GM23338 (cell line): ENCODE results near the gene PPIP5K1. TPM values are rescaled to one million over a fixed set of nuclear protein-coding genes. Genes with fewer than 3 reads are reported as not detected.

Experiments used
- ATAC-seq: fragments of 200-7000 bp; cut with Tn5 transposase; 3 replicates; pipeline ENCODE4 v1.9.1; 2020
- DNase-seq: peaks from one replicate; pipeline ENCODE4 v3.0.0-alpha.2; 2015; ENCODE audit warnings: low spot score
- H2AFZ ChIP-seq: fragments of 200-600 bp; sonication (generic); 2 replicates; pipeline ENCODE4 v1.8.0; 2016; ENCODE audit warnings: antibody characterized with exemption, mild to moderate bottlenecking, moderate library complexity
- H3F3A ChIP-seq: fragments of 200-600 bp; sonication (generic); replicated peaks from 2 replicates; pipeline ENCODE4 v1.8.0; 2017; ENCODE audit warnings: antibody characterized with exemption, mixed run types, low read depth
- H3K27ac ChIP-seq: fragments of 200-600 bp; sonication (generic); 2 replicates; pipeline ENCODE4 v1.6.1; 2016; ENCODE audit warnings: low read depth
- H3K27me3 ChIP-seq: fragments of 200-600 bp; sonication (generic); 2 replicates; pipeline ENCODE4 v1.8.0; 2016; ENCODE audit warnings: mild to moderate bottlenecking, mixed run types, moderate library complexity; ENCODE audit not compliant: insufficient read depth
- H3K36me3 ChIP-seq: fragments of 200-600 bp; sonication (generic); 2 replicates; pipeline ENCODE4 v1.8.0; 2016; ENCODE audit warnings: mild to moderate bottlenecking; ENCODE audit not compliant: insufficient read depth
- H3K4me1 ChIP-seq: fragments of 200-600 bp; sonication (generic); 2 replicates; pipeline ENCODE4 v1.8.0; 2016; ENCODE audit warnings: mild to moderate bottlenecking, moderate library complexity; ENCODE audit not compliant: insufficient read depth
- H3K4me2 ChIP-seq: fragments of 200-600 bp; sonication (generic); 2 replicates; pipeline ENCODE4 v1.7.1; 2017; ENCODE audit warnings: mixed run types
- H3K4me3 ChIP-seq: fragments of 200-600 bp; sonication (generic); 2 replicates; pipeline ENCODE4 v1.6.1; 2016; ENCODE audit warnings: mixed run types
- H3K79me2 ChIP-seq: fragments of 200-600 bp; sonication (generic); replicated peaks from 2 replicates; pipeline ENCODE4 v1.8.0; 2017; ENCODE audit warnings: mild to moderate bottlenecking; ENCODE audit not compliant: insufficient read depth
- H3K9me2 ChIP-seq: fragments of 200-600 bp; sonication (generic); 2 replicates; pipeline ENCODE4 v1.8.0; 2017; ENCODE audit not compliant: insufficient read depth
- H4K20me1 ChIP-seq: fragments of 200-600 bp; sonication (generic); replicated peaks from 2 replicates; pipeline ENCODE4 v1.8.0; 2017; ENCODE audit warnings: mild to moderate bottlenecking; ENCODE audit not compliant: insufficient read depth
- H3K27ac Mint-ChIP-seq: 2 replicates; pipeline ENCODE4 v1.8.0; 2020; ENCODE audit warnings: inconsistent platforms, mild to moderate bottlenecking, moderate library complexity, mixed read lengths
- H3K27me3 Mint-ChIP-seq: 3 replicates; pipeline ENCODE4 v1.8.0; 2022; ENCODE audit warnings: low read depth, mild to moderate bottlenecking, moderate library complexity, mixed read lengths, inconsistent platforms; ENCODE audit not compliant: insufficient read depth, poor library complexity
- H3K36me3 Mint-ChIP-seq: 3 replicates; pipeline ENCODE4 v1.8.0; 2021; ENCODE audit warnings: low read depth, mild to moderate bottlenecking, inconsistent platforms, moderate library complexity, mixed read lengths
- H3K4me1 Mint-ChIP-seq: 3 replicates; pipeline ENCODE4 v1.8.0; 2020; ENCODE audit warnings: mild to moderate bottlenecking, inconsistent platforms, mixed read lengths
- H3K4me3 Mint-ChIP-seq: 3 replicates; pipeline ENCODE4 v1.8.0; 2021; ENCODE audit warnings: moderate library complexity, mild to moderate bottlenecking, inconsistent platforms, mixed read lengths
- H3K9me3 Mint-ChIP-seq: 3 replicates; pipeline ENCODE4 v1.8.0; 2020; ENCODE audit warnings: moderate library complexity, mild to moderate bottlenecking, inconsistent platforms, mixed read lengths
- CREB1 ChIP-seq: fragments of 250-450 bp; sonication (Bioruptor Pico); IDR thresholded peaks from 2 replicates; pipeline ENCODE4 v1.5.0; 2020; ENCODE audit warnings: low read depth, mild to moderate bottlenecking, moderate library complexity
- EZH2 ChIP-seq: fragments of 200-600 bp; sonication (generic); IDR thresholded peaks from one replicate; pipeline ENCODE4 v1.8.0; 2017; ENCODE audit warnings: antibody characterized with exemption, mild to moderate bottlenecking, low read depth; ENCODE audit not compliant: unreplicated experiment
- EZH2phosphoT487 ChIP-seq: fragments of 200-600 bp; sonication (generic); IDR thresholded peaks from one replicate; pipeline ENCODE4 v1.8.1; 2018; ENCODE audit warnings: antibody characterized with exemption; ENCODE audit not compliant: unreplicated experiment
- JUNB ChIP-seq: IDR thresholded peaks from one replicate; pipeline ENCODE4 v1.6.1; 2016; ENCODE audit warnings: antibody characterized with exemption; ENCODE audit not compliant: unreplicated experiment
- NANOG ChIP-seq: IDR thresholded peaks from 2 replicates; pipeline ENCODE4 v1.6.1; 2016; ENCODE audit warnings: antibody characterized with exemption, borderline replicate concordance
- POLR2AphosphoS5 ChIP-seq: IDR thresholded peaks from 2 replicates; pipeline ENCODE4 v1.6.1; 2016; ENCODE audit warnings: antibody characterized with exemption, low read depth
- STAT1 ChIP-seq: IDR thresholded peaks from one replicate; pipeline ENCODE4 v1.6.1; 2016; ENCODE audit warnings: antibody characterized with exemption; ENCODE audit not compliant: unreplicated experiment
- ZNF114 ChIP-seq: fragments of 250-450 bp; sonication (Bioruptor Pico); IDR thresholded peaks from 2 replicates; pipeline ENCODE4 v1.5.0; 2020; ENCODE audit warnings: mild to moderate bottlenecking, moderate library complexity
- ZNF331 ChIP-seq: fragments of 250-450 bp; sonication (Bioruptor Pico); IDR thresholded peaks from 2 replicates; pipeline ENCODE4 v1.5.0; 2020; ENCODE audit warnings: low read depth, mild to moderate bottlenecking, moderate library complexity
- polyA plus RNA-seq: library from polyadenylated mRNA; unstranded; fragments of >200 nt; fragmentation: Nextera tagmentation; extraction: Ambion mirVana; gene quantifications from 2 replicates; pipeline ENCODE4 v1.2.1, GENCODE V29; 2016
- total RNA-seq: library from RNA; depleted of rRNA; stranded (reverse); fragments of >200 nt; shearing (Covaris generic); gene quantifications from 2 replicates; pipeline ENCODE4 v1.2.3, GENCODE V29; 2014
- TF ChIP-seq, protein P1 (sequence below): fragments of 250-450 bp; sonication (Bioruptor Pico); IDR thresholded peaks from 2 replicates; pipeline ENCODE4 v1.5.0; 2020; ENCODE audit warnings: mild to moderate bottlenecking, moderate library complexity
- TF ChIP-seq, protein P2 (sequence below), 2 experiments: fragments of 200-600 bp in 1 of 2; sonication (generic) in 1 of 2; conservative IDR thresholded peaks; 2 replicates each; pipeline versions ENCODE4 v1.5.1 to v1.6.1; 2016 to 2017; ENCODE audit warnings: antibody characterized with exemption in 2 of 2, low read depth in 2 of 2, mild to moderate bottlenecking in 2 of 2, moderate library complexity in 1 of 2
- TF ChIP-seq, protein P3 (sequence below): IDR thresholded peaks from one replicate; pipeline ENCODE4 v1.6.1; 2018; ENCODE audit warnings: antibody characterized with exemption; ENCODE audit not compliant: unreplicated experiment
- TF ChIP-seq, protein P4 (sequence below): IDR thresholded peaks from 2 replicates; pipeline ENCODE4 v1.6.1; 2016; ENCODE audit warnings: antibody characterized with exemption

The PPIP5K1 gene
- total and polyA plus RNA-seq, 2 experiments from 2014 or later, result 5.8 to 23.5 TPM

DNA sequence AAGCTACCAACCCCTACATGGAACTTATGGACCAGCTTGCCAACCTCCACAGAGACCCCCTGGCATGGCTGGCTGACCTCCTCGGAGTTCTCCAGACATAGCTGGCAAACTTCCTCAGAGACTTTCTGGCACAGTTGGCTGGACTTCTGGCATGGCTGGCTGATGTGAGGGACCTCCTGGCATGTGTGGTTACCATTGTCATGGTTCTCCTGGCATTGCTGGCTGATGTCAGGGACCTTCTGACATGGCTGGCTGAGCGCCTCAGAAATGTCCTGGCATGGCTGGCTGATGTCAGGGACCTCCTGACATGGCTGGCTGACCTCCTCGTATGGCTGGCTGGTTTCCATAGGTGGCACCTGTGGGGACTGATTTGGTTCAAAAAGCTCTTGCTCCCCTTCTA lies 55.1 kb downstream of the PPIP5K1 start:
- Histone ChIP-seq H3K36me3 (no peaks in the 10 kb centered on the region), H3K4me1 (peaks cover 8% of the 10 kb centered on the region; the same call in 1 of the 2 replicates), H3F3A (0 out of 2 replicates have a peak, but pooled peaks cover 2% of the 10 kb centered on the region), H3K9me2 (no peaks in the 10 kb centered on the region), H3K4me3 (no peak overlapping the region), H3K27me3 (no peaks in the 10 kb centered on the region), H4K20me1 (no peaks in the 10 kb centered on the region), H3K4me2 (no peak overlapping the region), H3K79me2 (no peaks in the 10 kb centered on the region), H2AFZ (no peak overlapping the region), H3K27ac (no peak overlapping the region)
- DNase-seq (no peak), ATAC-seq (no peak)
- H3K4me3 Mint-ChIP-seq, result no peak overlapping the region
- TF ChIP-seq, protein P1, sequence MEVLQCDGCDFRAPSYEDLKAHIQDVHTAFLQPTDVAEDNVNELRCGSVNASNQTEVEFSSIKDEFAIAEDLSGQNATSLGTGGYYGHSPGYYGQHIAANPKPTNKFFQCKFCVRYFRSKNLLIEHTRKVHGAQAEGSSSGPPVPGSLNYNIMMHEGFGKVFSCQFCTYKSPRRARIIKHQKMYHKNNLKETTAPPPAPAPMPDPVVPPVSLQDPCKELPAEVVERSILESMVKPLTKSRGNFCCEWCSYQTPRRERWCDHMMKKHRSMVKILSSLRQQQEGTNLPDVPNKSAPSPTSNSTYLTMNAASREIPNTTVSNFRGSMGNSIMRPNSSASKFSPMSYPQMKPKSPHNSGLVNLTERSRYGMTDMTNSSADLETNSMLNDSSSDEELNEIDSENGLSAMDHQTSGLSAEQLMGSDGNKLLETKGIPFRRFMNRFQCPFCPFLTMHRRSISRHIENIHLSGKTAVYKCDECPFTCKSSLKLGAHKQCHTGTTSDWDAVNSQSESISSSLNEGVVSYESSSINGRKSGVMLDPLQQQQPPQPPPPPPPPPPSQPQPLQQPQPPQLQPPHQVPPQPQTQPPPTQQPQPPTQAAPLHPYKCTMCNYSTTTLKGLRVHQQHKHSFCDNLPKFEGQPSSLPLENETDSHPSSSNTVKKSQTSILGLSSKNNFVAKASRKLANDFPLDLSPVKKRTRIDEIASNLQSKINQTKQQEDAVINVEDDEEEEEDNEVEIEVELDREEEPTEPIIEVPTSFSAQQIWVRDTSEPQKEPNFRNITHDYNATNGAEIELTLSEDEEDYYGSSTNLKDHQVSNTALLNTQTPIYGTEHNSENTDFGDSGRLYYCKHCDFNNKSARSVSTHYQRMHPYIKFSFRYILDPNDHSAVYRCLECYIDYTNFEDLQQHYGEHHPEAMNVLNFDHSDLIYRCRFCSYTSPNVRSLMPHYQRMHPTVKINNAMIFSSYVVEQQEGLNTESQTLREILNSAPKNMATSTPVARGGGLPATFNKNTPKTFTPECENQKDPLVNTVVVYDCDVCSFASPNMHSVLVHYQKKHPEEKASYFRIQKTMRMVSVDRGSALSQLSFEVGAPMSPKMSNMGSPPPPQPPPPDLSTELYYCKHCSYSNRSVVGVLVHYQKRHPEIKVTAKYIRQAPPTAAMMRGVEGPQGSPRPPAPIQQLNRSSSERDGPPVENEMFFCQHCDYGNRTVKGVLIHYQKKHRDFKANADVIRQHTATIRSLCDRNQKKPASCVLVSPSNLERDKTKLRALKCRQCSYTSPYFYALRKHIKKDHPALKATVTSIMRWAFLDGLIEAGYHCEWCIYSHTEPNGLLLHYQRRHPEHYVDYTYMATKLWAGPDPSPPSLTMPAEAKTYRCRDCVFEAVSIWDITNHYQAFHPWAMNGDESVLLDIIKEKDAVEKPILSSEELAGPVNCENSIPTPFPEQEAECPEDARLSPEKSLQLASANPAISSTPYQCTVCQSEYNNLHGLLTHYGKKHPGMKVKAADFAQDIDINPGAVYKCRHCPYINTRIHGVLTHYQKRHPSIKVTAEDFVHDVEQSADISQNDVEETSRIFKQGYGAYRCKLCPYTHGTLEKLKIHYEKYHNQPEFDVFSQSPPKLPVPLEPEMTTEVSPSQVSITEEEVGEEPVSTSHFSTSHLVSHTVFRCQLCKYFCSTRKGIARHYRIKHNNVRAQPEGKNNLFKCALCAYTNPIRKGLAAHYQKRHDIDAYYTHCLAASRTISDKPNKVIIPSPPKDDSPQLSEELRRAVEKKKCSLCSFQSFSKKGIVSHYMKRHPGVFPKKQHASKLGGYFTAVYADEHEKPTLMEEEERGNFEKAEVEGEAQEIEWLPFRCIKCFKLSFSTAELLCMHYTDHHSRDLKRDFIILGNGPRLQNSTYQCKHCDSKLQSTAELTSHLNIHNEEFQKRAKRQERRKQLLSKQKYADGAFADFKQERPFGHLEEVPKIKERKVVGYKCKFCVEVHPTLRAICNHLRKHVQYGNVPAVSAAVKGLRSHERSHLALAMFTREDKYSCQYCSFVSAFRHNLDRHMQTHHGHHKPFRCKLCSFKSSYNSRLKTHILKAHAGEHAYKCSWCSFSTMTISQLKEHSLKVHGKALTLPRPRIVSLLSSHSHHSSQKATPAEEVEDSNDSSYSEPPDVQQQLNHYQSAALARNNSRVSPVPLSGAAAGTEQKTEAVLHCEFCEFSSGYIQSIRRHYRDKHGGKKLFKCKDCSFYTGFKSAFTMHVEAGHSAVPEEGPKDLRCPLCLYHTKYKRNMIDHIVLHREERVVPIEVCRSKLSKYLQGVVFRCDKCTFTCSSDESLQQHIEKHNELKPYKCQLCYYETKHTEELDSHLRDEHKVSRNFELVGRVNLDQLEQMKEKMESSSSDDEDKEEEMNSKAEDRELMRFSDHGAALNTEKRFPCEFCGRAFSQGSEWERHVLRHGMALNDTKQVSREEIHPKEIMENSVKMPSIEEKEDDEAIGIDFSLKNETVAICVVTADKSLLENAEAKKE (CRISPR knock-in tag), result no peak
- TF ChIP-seq CREB1, result no peak
- TF ChIP-seq NANOG, result no peak
- no peak for TF ChIP-seq ZNF114
- TF ChIP-seq POLR2AphosphoS5, result no peak
- TF ChIP-seq, protein P2, sequence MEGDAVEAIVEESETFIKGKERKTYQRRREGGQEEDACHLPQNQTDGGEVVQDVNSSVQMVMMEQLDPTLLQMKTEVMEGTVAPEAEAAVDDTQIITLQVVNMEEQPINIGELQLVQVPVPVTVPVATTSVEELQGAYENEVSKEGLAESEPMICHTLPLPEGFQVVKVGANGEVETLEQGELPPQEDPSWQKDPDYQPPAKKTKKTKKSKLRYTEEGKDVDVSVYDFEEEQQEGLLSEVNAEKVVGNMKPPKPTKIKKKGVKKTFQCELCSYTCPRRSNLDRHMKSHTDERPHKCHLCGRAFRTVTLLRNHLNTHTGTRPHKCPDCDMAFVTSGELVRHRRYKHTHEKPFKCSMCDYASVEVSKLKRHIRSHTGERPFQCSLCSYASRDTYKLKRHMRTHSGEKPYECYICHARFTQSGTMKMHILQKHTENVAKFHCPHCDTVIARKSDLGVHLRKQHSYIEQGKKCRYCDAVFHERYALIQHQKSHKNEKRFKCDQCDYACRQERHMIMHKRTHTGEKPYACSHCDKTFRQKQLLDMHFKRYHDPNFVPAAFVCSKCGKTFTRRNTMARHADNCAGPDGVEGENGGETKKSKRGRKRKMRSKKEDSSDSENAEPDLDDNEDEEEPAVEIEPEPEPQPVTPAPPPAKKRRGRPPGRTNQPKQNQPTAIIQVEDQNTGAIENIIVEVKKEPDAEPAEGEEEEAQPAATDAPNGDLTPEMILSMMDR (conservative IDR thresholded peaks at IDR 0.05; ENCODE audit: low read depth in 2 of 2), result no peak
- no peak for TF ChIP-seq EZH2phosphoT487
- no peak for TF ChIP-seq JUNB
- TF ChIP-seq, protein P3, sequence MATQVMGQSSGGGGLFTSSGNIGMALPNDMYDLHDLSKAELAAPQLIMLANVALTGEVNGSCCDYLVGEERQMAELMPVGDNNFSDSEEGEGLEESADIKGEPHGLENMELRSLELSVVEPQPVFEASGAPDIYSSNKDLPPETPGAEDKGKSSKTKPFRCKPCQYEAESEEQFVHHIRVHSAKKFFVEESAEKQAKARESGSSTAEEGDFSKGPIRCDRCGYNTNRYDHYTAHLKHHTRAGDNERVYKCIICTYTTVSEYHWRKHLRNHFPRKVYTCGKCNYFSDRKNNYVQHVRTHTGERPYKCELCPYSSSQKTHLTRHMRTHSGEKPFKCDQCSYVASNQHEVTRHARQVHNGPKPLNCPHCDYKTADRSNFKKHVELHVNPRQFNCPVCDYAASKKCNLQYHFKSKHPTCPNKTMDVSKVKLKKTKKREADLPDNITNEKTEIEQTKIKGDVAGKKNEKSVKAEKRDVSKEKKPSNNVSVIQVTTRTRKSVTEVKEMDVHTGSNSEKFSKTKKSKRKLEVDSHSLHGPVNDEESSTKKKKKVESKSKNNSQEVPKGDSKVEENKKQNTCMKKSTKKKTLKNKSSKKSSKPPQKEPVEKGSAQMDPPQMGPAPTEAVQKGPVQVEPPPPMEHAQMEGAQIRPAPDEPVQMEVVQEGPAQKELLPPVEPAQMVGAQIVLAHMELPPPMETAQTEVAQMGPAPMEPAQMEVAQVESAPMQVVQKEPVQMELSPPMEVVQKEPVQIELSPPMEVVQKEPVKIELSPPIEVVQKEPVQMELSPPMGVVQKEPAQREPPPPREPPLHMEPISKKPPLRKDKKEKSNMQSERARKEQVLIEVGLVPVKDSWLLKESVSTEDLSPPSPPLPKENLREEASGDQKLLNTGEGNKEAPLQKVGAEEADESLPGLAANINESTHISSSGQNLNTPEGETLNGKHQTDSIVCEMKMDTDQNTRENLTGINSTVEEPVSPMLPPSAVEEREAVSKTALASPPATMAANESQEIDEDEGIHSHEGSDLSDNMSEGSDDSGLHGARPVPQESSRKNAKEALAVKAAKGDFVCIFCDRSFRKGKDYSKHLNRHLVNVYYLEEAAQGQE, result no peak
- TF ChIP-seq EZH2, result no peak
- no peak for TF ChIP-seq ZNF331
- TF ChIP-seq STAT1, result no peak
- TF ChIP-seq, protein P4, sequence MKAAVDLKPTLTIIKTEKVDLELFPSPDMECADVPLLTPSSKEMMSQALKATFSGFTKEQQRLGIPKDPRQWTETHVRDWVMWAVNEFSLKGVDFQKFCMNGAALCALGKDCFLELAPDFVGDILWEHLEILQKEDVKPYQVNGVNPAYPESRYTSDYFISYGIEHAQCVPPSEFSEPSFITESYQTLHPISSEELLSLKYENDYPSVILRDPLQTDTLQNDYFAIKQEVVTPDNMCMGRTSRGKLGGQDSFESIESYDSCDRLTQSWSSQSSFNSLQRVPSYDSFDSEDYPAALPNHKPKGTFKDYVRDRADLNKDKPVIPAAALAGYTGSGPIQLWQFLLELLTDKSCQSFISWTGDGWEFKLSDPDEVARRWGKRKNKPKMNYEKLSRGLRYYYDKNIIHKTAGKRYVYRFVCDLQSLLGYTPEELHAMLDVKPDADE, result no peak
- no peaks in the 10 kb centered on the region for H3K27me3 Mint-ChIP-seq
- H3K9me3 Mint-ChIP-seq, result no peaks in the 10 kb centered on the region; the same call in 2 of the 3 replicates
- peaks cover 20% of the 10 kb centered on the region for H3K4me1 Mint-ChIP-seq
- H3K36me3 Mint-ChIP-seq, result no peaks in the 10 kb centered on the region; the same call in 2 of the 3 replicates
- H3K27ac Mint-ChIP-seq, result no peak overlapping the region
